Inflammatory macrophage treated with lipopolysaccharide for 4 hours (primary cell): Measurements from ENCODE around the gene FLT4.

Source experiments
- DNase-seq: peaks from one replicate; pipeline ENCODE4 v3.0.0-alpha.2; 2020

Gene FLT4

DNA sequence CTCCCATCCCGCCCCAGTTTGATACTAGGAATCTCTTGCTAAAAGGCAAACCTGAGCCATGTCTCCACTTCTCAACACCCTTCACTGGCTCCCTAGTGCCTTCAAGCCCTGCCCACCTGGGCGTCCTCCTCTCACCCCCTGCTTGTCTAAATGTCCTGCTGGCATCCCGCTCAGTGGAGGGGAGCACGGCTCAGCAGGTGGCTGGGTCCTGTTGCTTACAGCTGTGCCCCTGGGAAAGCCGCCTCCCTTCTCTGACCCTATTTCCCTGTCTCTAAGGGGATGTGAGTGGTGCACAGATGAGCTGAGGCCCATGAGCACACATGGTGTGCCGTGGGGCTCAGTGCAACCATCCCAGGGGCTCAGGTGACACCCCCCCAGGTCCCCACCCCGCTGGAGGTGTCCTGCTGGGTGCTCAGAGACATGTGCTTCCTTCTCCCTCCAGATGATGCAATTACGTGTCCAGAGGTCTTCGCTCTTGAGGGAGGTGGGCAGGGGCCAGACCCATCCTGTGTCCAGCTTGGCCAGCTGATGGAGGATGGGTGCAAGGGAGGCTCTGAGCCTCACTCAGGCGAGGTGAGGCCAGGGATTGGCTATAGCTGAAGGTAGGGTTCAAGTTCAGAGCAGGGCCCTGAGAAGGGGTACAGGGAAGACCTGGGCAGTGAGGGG lies 24.1 kb downstream of the FLT4 start:
- DNase-seq, result no peak

DNA sequence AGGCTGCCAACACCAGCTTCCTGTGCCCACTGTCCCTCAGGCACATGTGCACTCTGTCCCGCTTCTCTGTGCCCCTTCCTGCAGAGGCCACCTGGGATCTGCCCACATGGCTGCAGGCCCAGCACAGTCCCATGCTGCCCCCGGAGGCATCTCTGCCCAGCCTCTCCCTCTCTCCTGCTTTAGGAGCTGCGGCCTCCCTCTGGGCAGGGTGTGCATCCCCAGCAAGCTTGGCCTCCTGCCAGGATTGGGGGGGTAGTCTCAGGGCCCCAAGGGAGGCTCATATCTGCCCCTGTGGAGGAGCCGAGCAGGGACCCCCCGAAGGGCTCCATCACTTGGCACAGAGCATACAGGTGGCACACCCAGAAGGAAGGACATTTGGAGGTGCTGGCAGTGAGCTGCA lies 24.8 kb downstream of the FLT4 start:
- no peak for DNase-seq

DNA sequence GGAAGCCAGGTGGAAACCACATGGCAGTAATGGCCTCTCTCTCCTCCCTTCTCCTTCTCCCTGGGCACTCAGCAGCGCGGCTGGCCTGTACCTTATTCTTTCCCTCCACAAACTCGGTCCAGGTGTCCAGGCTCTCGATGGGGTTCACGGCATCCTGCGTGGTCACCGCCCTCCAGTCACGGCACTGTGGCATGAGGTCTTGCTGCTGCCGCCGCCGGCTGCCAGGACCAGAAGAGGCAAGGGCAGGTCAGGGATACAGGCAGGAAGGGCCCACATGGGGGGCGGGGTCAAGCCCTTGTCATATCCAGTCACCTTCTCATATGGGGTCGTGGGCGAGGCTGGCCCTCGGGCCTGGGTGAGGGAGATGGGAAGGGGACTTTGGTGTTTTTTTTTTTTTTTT lies 25.6 kb downstream of the FLT4 start:
- DNase-seq, result no peak

- no peak for DNase-seq
These were observed 26.0 kb downstream of the FLT4 start for GRCh38 chr5:180623411-180623834.

DNA sequence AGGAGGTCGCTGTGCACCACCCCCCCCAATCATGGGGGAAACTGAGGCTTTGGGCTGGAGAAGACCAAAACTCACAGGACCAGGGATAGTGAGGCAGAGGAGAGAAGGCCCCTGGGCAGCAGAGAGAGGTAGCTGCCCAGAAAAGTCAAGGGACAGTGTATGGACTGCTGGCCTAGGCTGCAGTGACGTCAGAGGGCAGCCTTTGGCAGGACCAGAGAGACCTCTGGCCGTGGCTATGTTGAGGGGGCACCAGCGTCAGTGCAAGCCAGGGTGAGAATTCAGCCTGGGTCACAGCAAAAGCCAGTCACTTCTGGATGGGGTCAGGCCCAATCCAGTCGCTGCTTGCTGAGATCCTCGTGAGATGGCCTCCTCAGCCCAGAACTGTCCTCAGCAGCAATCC lies 26.5 kb downstream of the FLT4 start:
- DNase-seq, result no peak

- DNase-seq, result no peak
These were observed 28.1 kb downstream of the FLT4 start for GRCh38 chr5:180621311-180621710.

- no peak for DNase-seq
These were observed 29.4 kb downstream of the FLT4 start for GRCh38 chr5:180620014-180620413.

- no peak for DNase-seq
These were observed 29.9 kb downstream of the FLT4 start for GRCh38 chr5:180619563-180619915.

DNA sequence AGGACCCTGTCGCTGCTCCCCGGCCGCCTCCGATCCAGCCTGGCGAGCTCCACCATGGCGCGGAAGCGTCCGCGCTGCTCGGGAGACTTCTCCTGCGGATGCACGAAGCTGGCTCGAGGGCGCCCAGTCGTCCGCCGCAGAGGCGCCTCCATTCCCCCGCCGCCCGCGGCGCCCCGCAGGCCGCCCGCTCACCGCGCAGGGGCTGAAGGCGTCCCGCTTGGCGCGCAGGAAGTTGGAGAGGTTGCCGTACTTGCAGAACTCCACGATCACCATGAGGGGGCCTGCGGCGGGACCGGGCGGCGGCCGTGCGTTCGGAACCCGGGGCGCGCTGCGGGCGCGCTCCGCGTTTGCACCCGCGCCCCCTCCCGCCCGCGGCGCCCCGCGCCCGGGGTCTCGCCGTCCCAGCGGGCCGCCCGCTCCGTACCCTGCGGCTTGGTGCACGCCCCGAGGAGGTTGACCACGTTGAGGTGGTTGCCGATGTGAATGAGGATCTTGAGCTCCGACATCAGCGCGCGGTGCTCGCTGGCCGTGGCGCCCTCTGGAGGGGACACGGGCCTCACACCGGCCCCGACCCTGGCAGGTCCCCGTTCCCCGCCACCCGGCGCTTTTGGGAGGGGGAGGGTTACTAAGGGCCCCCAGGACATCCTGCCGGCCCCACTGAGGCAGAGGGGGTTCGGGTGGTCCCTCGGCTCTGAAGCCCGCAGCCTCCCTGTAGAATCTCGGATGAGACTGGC lies 30.4 kb downstream of the FLT4 start:
- peak; percentile 14 for DNase-seq

- DNase-seq, result no peak
These were observed 30.9 kb downstream of the FLT4 start for GRCh38 chr5:180618487-180618828.

DNA sequence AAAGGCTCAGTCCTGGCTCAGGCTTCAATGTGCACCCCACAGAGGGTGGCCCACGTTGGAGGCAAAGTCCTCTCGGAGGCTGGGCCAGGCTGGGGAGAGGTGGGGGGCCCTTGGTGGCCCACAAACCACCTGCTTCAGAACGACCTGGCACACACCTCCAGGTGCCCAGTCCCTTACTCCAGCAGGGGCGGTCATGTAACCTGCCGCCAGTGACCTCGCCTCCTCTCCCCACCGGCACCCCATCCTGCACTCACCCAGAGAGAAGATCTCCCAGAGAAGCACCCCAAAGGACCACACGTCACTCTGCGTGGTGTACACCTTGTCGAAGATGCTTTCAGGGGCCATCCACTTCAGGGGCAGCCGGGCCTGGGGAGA lies 35.6 kb downstream of the FLT4 start:
- DNase-seq, result no peak

GRCh38 chr5:180613188-180613813 lies 36.1 kb downstream of the FLT4 start:
- DNase-seq, result no peak

DNA sequence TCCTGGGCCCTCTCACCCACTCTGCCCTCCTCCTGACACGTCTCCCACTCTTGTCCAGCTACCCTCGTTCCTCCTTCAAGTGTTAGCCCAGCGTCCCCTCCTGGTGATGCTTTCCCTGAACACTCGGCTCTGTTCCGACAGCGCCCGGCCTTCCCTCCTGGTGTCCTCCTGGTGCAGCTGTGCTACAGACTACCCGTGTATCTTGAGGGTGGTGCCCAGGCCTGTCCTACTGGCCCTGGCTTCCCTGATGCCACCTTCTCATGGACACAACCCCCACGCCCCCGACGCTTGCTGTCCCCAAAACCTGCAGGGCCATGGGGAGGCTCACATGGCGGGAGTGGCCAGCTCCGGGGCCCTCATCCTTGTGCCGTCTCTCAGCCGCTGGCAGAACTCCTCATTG lies 36.7 kb downstream of the FLT4 start:
- DNase-seq, result no peak

- DNase-seq, result no peak
These were observed 38.1 kb downstream of the FLT4 start for GRCh38 chr5:180611140-180611850.

DNA sequence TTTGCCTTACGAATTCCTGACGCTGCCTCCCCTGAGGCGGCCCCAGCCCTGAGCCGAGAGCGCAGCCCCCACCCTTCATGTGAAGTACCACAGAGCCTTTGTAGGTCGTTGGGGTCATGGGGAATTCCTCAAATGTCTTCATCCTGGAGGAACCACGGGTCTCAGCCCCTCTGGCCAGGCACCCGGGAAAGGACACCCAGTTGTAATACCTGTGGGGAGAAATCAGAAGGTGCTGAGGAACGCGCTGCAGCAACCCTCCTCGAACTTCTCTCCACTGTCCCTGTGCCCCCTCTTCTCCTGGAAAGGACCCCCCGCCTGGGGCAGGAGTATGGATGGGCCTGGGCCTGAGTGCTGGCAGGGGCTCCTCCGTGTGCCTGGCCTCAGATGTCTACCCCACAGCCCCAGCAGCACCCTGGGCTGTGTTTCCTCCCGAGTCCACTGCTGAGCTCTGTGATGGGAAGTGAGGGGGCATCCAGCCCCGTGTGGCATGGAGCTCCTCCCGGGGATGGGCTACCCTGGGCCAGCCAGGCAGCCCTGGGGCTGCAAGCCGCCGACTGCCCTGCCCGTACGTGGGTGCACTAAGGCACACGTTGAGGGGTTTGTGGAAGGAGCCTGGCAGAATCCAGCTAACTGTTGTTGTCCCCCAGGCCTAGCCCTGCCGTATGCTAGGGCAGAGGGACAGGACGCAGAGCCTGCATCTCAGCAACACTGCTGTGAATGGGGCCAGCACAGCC lies 39.4 kb downstream of the FLT4 start:
- no peak for DNase-seq

DNA sequence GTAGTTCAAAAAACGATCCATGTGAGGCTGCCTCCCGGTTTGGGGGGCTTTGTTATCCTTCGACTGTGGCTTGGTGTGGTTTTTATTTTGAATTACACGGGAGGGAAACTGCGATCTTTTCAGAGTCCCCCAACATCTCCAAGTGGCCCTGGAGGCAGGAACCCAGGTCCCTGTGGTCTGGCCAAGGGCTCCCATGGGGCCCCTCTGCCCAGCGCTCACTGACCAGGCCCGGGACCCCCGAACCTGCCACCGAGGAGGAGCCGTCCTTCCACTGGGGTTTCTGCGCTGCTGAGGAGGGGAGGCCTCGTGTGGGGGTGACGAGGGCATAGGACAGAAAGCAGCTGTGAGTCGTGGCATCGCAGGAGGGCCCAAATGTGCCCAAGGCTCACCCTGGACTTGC lies 40.0 kb downstream of the FLT4 start:
- DNase-seq, result no peak

GRCh38 chr5:180608572-180609310 lies 40.7 kb downstream of the FLT4 start:
- DNase-seq, result no peak

DNA sequence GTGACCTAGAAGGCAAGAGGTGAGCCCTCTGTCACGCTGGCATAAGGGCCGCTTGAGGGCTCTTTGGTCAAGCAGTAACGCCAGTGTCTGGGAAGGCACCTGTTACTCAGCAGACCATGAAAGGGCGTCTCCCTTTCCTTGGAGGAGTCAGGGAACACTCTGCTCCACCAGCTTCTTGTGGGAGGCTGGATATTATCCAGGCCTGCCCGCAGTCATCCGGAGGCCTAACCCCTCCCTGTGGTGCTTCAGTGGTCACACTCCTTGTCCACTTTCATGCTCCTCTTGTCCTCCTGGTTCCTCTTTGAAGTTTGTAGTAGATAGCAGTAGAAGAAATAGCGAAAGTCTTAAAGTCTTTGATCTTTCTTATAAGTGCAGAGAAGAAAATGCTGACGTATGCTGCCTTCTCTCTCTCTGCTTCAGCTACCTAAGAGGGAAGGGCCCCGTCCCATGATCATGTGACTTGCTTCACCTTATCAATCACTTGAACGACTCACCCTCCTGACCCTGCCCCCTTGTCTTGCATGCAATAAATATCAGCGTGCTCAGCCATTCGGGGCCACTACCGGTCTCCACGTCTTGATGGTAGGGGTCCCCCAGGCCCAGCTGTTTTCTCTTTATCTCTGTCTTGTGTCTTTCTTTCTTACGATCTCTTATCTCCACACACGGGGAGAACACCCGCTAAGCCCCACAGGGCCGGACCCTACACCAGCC lies 41.4 kb downstream of the FLT4 start:
- no peak for DNase-seq

- no peak for DNase-seq
These were observed 43.1 kb downstream of the FLT4 start for GRCh38 chr5:180606215-180606785.

DNA sequence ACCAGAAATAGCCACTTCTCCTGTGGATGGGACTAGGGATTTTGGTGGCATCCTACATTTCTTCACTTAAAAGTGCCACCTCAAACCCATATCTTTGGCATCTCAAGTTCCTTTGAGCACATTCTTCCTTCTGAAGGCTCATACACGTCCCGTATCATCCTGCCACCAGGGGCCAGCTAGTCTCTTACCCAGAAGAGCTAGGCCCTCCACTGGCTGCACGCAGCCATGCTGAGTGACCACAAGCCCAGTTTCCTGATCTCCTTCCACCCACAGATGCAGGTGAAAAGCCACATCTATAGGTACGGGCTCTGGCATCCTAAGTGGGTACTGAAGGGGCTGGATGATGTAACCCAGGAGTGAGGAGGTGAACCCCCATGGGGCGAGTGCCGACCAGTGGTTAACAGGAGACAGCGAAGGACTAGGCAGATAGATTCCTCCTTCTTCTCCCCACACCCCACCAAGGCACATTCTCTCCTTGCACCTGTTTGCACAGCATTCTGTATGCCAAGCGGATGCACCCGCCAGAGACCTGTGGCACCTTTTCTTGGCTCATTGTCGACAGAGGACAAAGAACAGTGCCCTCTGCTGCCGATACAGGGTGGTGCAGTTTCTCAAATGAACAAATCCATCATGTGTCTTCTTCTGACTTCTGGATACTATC lies 43.7 kb downstream of the FLT4 start:
- peak; percentile 25 for DNase-seq

DNA sequence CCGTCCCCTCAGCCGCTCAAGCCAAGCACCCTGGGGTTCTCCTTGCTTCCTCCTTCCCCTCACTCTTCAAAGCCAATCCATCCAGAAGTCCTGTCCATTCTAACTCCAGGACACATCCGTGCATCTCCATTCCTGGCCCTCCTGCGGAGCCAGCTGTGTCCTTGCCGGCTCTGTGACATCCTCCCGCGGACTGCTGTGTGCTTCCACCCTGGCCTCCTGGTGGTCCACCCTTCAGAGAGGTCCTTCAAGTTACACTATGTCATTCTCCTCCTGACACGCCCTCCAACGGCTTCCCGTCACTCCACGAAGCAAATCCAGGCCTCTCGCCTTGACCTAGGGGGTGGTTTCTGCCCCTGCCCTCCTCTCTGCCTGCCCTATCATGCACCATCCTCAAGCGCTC lies 45.1 kb downstream of the FLT4 start:
- no peak for DNase-seq
